HK-2 (cell line): ENCODE measurements around the gene SAMD7.
A peak's percentile ranks its signal among the peaks of the same experiment; 100 is the strongest.

Source experiments
- DNase-seq: peaks from one replicate; pipeline ENCODE4 v3.0.0-alpha.2; 2018; ENCODE audit not compliant: unreplicated experiment

SAMD7 gene

GRCh38 chr3:169913323-169913722 lies 2.0 kb downstream of the SAMD7 start:
- no peak for DNase-seq

GRCh38 chr3:169914321-169914720 lies 2.9 kb downstream of the SAMD7 start:
- DNase-seq, result no peak

DNA sequence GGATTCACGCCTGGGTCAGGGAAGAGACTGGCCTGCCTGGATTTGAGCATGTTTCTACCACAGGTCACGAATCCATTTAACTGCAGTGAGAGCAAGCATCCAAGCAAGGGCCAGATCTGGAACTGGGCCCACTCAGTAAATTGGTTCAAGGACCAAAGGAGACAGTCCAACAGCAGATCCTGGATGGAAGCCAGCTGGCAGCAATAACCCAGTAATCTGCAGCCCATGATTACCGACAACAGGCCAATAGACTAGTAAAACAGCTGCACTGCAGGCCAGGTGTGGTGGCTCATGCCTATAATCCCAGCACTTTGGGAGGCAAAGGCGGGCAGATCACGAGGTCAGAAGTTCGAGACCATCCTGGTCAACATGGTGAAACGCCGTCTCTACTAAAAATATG lies 11.8 kb downstream of the SAMD7 start:
- DNase-seq, result no peak

DNA sequence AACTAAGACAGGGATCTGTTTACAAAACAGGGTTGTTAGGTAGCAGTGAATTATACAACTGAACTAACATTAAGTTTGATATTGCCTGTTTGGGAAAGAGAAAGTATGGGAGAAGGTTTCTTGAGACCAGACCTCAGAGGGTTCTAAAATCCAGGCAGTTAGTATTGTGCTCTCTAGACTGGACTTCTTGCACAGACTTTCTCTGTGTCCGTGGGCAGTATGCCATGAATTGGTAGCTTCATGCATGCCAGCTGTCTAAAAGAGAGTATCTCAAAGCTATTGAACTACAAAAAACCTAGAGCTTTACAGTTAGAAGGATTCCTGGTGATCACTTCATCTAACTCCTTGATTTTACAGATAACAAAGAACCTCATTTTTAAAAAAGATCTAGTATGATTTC lies 12.5 kb downstream of the SAMD7 start:
- no peak for DNase-seq

DNA sequence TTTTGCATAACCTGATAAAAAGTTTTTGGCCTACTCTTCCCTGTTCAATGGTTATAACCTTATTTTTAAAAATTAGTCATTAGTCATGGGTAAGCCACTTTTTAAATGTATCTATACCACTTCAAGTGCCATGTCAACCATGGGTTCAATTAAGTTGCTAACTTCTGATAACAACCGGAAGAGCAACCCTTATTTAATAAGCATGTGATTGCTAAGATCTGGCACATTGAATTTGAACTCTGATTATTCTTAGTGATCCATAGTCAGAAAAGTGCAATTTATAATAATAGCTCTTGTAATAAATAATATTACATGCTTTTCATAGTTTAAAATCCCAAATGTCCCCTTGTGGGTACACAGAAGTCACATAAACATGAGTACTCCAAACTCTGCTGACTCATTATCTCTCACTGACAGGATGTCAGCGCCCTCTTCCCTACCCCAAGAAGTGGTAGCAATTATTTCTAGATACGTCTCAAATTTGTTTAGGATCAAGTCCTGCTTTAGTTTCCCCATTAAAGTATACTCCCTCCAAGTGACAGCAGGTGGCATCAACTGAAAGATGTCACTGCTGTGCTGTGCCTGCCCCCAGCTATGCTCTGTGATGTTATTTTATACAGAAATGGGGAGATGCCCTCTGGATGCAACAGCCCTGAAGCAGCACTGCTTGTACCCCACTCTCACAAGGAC lies 18.6 kb downstream of the SAMD7 start:
- no peak for DNase-seq

DNA sequence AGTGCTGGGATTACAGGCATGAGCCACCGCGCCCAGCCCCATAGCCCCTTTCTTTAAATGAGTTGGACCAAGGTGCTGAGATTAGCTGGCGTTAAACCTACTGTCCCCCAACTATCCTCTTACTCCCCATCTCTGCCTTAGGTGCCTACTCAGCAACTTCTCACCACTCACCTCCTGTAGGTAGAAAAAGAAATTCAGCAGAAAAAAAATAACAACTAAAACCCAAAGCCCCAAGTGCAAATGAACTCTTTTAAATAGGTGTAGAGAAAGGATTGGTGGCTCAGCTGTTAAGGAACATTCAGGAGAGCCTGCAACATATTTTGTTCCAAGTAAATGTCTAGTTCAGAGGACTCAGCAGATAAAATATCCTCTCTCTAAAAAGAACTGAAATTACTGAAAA lies 19.5 kb downstream of the SAMD7 start:
- no peak for DNase-seq

- no peak for DNase-seq
Measured at GRCh38 chr3:169931747-169932520, 20.6 kb downstream of the SAMD7 start.

GRCh38 chr3:169939320-169939719 lies 27.9 kb downstream of the SAMD7 start:
- DNase-seq, result no peak

DNA sequence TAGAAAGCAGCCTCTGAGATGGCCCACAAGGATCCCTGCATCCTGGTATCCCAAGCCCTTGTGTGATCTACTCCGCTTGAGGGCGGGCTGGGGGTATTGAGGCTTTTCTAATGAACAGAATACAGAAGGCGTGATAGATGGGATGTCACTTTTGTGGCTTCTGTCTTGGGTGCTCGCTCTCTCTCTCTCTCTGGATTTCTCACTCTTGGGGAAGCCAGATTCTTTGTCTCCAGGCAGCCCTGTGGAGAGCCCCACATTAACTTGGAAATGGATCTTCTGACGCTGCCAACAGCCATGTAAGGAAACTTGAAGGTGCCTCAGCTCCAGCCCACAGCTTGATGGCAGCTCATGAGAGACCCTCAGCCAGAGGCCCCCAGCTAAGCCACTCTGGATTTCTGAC lies 28.4 kb downstream of the SAMD7 start:
- no peak for DNase-seq

DNA sequence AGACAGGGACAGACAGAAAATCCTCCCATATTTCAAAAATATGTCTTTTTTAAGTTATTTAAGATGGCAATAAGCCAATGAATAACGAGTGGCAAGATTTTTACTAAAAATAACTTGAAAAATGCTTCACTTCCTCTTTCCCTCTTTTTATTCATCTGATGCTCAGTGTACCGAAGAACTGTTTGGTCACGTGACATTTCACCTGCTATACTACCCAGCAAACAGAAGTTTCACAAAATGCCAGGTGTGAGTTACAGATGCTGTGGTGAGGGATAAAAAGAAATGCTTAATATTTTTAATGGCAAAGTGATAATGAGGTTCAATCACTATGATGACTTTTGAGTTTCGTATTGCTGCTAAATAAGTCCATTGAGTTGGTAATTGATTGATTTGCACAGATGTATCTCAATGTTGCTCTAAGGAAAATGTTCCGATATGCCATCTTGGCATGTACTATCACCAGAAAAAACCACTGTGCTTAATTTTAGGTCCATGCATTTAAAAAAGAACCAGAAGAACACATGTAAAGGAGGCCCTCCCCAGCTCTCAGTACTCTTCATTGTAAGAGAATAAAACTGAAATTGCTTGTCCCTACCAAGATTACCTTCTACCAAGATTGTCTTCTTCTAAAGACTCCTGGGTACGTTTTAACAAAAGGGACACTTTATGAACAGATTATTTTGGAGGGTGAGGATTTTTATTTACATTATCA lies 29.3 kb downstream of the SAMD7 start:
- no peak for DNase-seq

- no peak for DNase-seq
Measured at GRCh38 chr3:169945313-169945712, 33.9 kb downstream of the SAMD7 start.

GRCh38 chr3:169946336-169946735 lies 35.0 kb downstream of the SAMD7 start:
- DNase-seq, result no peak

DNA sequence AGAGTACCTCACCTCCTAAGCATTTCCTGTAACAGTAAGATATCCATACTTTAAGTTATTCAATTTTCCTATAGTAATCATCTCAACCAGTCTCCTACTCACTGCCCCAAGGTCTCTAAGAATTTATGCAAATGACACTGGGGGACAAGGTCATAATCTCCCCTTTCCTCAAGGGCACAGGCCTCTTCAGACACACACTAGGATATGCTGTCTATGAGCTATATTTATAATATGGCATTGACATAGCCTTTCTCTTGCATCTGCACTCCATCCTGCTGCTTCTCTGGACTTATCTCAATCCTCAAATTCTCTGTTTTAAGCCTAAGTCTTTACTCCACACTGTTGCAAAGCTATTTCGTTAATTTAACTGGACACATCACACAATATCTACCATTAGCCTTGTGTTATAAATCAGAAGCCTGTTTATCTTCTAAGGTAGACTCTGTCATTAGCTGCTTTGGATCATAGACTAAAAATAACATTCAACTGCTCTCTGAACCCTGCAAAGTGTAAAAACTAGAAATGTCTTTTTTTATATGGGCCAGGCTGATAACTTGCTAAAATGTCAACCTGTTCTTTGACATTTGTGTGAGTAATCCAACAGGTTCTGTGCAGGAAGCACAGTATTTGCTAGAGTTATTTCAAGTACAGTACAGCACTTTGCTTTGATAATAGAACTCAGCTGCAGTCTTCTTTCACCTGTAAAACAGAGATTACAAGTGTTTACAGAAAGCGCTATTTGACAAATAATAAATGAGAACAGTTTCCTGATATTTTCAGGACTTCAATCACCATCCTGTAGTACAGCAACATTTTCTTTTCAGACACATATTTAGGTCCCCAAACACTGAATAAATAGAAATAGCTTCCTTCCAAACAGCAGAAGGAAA lies 37.4 kb downstream of the SAMD7 start:
- no peak for DNase-seq

DNA sequence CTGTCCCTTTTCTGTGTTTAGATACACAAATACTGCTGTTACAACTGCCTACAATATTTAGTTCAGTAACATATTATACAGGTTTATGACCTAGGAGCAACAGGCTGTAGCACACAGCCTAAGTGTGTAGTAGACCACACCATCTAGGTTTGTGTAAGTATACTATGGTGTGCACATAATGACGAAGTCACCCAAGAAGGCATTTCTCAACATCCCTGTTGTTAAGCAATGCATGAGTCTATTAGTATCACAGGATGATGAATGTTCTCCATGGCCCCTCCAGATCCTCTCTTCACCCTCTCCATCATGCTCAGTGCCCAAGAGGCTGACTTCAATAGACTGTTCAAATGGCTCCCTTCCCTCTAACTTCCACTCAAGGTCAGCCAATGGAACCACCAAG lies 40.7 kb downstream of the SAMD7 start:
- no peak for DNase-seq

- DNase-seq, result no peak
Measured at GRCh38 chr3:169953462-169954141, 42.2 kb downstream of the SAMD7 start.

DNA sequence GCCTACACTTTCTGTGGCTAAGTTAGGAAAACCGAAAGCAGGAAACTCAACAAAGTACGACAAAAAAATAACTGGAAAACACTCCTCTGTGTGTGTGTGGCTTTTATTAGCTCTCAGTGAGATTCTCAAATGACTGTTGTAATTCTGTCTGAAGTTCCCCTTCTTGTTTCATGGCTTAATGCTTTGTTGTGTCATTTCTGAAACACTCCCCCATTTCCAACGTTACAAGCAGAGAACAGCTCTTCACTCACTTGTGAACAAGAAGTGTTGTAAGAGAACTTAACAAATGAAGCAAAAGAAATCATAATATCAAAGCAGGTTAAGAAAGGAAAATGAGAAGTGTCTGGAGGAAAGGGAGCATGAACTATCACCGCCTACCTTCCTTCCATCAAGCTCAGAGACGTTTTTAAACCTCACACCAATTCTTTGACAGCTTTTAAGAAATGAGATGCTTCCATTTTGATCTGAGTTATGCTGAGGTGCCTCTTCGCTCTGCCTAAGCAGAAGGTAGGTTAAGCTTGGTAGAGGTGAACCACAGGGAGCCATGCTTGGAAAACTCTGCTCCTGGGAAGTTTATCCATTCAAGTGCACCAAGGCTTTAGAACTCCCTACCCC lies 42.9 kb downstream of the SAMD7 start:
- no peak for DNase-seq

DNA sequence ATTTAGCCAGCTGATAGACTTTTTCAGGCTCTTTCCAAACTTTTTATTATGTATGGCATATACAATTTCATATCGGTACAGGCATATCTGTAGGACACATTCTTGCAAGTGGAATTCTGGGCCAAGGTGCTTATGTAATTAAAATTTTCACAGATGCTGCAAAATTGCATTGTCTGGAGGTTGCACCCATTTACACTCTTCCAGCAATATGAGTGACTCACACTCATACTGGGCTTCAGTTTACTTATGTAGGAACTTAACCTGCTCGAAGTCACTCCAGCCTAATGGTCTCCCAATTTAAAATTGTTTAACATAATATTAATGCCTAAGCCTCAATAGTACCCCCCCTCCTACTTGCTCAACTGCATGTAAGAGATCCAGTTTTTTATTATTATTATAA lies 44.0 kb downstream of the SAMD7 start:
- no peak for DNase-seq

GRCh38 chr3:169964176-169964575 lies 52.8 kb downstream of the SAMD7 start:
- no peak for DNase-seq

GRCh38 chr3:169965562-169966427 lies 54.4 kb downstream of the SAMD7 start:
- no peak for DNase-seq

DNA sequence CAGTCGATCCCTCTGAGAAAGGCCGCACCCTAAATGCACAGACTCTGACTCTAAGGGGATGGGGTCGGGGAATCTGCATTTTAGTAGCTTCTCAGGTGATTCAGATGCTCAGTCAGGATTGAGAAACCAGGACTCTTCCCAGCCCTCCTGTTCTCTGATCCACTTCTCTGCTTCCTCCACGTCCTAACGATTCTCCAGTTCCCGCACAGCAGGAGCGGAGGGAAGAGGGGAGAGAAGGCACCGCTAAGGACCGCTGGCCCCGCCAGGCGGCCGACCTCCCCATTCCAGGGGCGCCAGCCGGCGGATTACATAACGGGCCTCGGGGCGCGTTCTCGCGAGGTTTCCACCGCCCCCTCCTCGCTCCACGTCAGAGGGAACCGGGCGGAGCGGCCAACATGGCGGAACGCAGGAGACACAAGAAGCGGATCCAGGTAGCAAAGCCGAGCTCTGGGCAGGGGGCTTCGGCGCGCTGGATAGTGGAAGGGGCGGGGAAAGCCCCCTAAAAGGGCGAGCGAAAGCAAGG lies 55.1 kb downstream of the SAMD7 start, which contains the start of gene SEC62:
TSS of gene SEC62 (plus strand) at position 380 of the 523 bp plus-strand sequence. CDS start at position 396, 16 bp downstream.
- DNase-seq, result peak; percentile 95
